NOMO-1 (cell line): Measurements from ENCODE around the gene CAV2.

Experiments
- DNase-seq, 2 experiments: peaks; one replicate each; lab custom pipeline; 2025; ENCODE audit not compliant: unreplicated experiment in 2 of 2; lab: John Stamatoyannopoulos, UW

CAV2 gene

GRCh38 chr7:116494472-116494871 is 5.1 kb upstream of the CAV2 start:
- no peak for DNase-seq

DNA sequence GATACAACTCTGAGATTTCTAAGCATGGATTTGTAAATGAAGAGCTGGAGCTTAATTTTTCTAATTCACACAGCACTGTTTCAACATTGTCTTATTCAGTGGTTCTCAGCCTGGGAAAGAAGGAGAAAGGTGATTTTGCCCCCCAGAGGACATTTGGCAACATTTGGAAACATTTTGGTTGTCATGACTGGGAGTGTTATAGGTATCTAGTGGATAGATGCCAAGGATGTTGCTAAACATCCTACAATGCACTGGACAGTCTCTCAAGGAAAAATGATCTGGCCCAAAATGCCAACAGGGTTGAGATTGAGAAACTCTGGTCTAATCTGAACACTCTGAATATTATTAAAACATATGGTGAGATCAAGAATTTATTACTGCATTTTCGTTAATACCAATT is 3.8 kb upstream of the CAV2 start:
- DNase-seq: no peak

GRCh38 chr7:116496653-116497052 is 2.9 kb upstream of the CAV2 start:
- DNase-seq: no peak

DNA sequence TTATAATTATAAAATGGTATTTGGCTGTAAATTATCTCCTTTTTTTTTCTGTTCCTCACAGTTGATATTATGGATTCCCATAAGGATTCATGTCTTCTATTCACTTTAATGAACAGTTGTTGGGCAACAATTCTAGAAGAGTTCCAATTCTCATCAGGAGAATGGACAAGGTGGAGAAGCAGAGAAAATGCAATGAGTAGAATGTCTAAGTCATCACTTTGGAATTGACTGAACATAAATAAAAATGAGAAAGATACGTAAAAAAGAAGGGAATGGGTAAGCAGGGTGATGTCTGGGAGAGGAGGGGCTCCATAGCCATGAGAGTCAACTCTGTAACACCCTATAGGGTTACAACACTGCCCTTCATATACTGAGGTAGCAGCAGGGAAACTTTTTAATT is 1.8 kb upstream of the CAV2 start:
- no peak for DNase-seq

DNA sequence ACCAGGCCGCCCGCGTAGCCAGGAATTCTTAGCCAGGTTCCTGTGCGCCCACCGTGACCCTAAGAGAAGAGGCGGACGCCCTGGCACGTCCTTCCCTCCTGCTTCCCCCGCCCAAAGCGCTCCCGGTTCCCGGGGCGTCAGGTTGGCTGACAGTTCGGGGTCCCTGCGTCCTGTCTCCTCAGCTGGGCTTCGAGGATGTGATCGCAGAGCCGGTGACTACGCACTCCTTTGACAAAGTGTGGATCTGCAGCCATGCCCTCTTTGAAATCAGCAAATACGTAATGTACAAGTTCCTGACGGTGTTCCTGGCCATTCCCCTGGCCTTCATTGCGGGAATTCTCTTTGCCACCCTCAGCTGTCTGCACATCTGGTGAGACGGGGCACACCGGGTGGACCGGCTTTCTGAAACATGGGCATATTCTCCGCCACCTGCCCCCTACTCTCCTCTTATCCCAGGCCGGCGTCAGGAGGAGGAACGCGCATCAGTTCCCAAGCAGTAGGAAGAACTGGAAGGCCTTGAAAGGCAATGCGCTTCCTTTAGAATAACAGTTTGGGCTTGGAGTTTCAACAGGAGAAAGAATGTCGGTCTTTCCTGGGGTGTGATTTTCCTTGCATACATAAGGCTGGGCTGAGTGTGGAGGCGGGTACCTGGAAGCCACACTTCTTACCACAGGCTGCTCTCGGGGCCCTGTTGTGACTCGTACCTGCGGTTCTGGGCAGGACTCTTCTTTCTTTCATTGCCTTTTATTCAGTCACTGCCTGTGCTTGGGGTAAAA is 728 bp downstream of the CAV2 start:
- no peak for DNase-seq

DNA sequence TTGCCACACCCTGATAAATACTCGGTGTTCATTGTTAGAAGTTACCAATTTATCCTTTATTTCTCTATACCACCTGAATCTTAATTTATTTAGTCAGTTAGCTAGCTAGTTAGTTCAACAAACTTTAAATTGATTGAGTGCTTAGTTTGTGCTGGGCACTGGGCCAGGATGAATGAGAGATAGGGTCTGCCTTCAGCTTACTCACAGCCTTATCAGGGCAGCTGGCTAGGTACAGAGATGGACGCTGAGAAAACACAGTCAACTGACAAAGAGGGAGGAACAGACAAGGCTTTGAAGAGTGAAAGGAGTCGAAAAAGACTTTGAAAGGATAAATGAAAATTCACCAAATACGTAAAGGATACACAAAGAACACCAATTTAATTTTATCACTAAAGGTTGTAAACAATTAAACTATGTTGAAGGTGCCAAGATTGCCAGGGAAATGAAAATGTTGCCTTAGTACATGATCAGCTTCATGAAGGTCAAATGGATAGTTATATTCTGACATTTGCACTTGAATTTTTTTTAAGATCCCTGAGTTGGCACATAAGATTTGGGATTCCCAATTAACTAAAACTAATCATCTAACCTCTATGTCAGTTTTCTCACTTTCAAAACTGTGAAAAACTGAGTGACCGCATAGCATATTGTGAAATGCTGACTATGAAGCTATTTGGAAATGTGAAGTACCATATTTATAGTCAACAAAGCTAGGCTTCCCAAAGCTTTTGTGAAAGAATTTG is 2.1 kb downstream of the CAV2 start:
- no peak for DNase-seq

GRCh38 chr7:116502201-116503096 is 2.9 kb downstream of the CAV2 start:
- no peak for DNase-seq

GRCh38 chr7:116503835-116504234 is 4.3 kb downstream of the CAV2 start:
- DNase-seq: no peak

- no peak for DNase-seq
Observed at GRCh38 chr7:116505278-116505677, 5.7 kb downstream of the CAV2 start.

DNA sequence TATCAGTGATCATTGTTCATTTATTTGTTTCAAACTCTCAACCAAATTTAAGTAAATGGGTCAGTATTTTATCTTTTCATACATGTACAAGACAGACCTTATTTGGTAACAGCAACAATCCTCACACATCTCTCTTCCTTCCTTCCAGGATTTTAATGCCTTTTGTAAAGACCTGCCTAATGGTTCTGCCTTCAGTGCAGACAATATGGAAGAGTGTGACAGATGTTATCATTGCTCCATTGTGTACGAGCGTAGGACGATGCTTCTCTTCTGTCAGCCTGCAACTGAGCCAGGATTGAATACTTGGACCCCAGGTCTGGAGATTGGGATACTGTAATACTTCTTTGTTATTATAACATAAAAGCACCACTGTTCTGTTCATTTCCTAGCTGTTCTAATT is 6.3 kb downstream of the CAV2 start:
- DNase-seq: no peak

- no peak for DNase-seq
Observed at GRCh38 chr7:116509982-116510579, 10.5 kb downstream of the CAV2 start.

GRCh38 chr7:116510795-116511194 is 11.3 kb downstream of the CAV2 start:
- DNase-seq: no peak

GRCh38 chr7:116511552-116512519 is 12.3 kb downstream of the CAV2 start:
- peak; percentile 28 to 31 for DNase-seq

DNA sequence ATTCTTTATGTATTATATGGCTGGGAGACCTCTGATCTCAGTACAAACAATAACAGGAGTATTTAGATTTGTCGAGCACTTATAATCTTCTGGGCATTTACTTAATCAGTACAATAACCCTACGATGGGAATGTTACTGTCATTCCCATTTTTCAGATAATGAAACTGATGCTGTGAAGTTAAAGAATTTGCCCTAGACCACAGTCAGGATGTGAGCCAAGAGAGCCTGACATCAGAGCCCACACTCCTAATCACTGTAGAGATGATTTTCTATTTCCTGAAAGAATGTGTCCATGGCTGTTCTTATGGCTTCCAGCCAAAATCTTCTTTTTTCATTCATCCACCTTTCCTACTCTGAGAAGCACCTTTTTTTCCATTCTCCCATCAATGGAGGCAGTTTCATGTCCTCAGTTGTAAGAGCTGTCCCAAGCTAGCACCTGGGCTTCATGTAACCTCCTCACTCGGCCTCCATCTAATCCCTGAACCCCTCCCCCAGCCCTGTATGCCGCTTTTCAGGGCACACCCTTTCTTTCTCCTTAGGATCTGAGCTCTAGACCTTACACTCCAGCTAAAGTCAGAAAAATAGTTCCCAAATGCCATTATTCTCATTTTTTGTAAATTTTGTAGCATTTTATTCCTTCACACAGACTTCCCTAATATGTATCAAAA is 13.1 kb downstream of the CAV2 start:
- DNase-seq: no peak

GRCh38 chr7:116515584-116515983 is 16.0 kb downstream of the CAV2 start:
- DNase-seq: no peak

- no peak for DNase-seq
Observed at GRCh38 chr7:116516324-116516723, 16.8 kb downstream of the CAV2 start.

DNA sequence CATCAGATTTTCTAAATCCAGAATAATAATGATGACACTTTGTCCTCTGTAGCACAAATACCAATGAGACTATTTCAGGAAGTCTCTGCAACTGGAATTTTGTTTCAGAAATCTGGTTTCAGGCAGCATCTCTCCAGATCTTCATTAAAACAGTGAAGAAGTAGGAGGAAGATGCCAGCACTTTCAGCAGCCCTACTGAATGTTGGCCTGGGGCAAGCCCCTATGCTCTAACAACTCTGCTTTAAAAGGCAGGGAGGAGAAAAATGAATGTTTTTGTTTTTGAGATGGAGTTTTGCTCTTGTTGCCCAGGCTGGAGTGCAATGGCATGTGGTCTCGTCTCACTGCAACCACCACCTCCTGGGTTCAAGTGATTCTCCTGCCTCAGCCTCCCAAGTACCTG is 18.1 kb downstream of the CAV2 start:
- DNase-seq: no peak

DNA sequence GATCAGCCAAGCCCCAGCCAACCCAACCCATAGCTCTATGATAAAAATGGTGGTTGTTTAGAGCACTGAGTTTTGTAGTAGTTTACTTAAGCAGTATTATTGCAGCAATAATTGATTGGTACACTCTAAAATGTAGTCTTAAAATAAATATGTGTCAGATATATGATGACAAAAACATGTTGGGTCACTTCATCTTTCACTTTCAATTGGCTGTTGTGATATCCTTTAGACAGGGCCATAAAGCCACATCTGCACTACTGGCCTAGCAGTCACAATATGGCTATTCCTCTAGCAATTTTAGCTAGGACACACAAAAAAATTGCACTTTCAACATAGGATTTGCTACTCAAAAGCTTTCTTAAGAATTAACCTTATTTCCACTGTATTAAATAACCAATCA is 19.4 kb downstream of the CAV2 start:
- no peak for DNase-seq

DNA sequence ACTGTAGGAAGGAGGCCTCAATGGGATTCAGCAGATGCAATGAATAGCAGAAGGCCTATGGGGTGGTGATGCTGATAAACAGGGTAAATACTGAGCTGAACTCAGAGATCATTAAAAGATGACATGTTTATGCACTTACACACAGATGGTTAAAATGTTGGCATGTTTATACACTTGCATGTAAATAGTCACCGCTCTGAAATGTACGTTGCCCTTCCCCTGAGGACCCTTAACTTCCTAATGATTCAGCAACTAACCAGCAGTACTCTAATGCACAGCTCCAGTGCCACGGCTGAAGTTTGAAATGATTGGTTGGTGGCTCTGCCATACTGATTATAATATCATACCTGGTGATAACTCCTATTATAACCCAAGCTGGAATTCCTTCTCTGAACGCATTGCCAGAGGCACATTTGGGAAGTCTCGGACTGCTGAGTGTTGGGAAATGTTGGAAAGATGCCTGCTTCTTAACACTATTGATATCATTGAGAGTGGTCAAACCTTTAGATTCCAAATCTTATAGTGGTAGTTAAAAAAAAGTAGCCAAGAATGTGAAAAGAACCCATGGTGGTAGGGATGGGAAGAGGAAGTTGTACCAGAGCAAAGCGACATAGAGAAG is 21.6 kb downstream of the CAV2 start:
- no peak for DNase-seq
